ENCODE results near the gene POLDIP3.

- TF ChIP-seq CTCF (conservative IDR thresholded peaks at IDR 0.05), result no peak
- no peak for TF ChIP-seq ZFX (IDR thresholded peaks at IDR 0.05)
Observed at GRCh38 chr22:42651134-42651533, 36.5 kb upstream of the POLDIP3 start.

Measured in C4-2B (cell line).